GM03348 (cell line): Measurements from ENCODE around the gene AXL.

Experiments
- DNase-seq: peaks from one replicate; pipeline ENCODE4 v3.0.0; 2012; ENCODE audit warnings: low spot score

The AXL gene

GRCh38 chr19:41308450-41309179, 89.6 kb downstream of the AXL start:
- peak; percentile 89 for DNase-seq

DNA sequence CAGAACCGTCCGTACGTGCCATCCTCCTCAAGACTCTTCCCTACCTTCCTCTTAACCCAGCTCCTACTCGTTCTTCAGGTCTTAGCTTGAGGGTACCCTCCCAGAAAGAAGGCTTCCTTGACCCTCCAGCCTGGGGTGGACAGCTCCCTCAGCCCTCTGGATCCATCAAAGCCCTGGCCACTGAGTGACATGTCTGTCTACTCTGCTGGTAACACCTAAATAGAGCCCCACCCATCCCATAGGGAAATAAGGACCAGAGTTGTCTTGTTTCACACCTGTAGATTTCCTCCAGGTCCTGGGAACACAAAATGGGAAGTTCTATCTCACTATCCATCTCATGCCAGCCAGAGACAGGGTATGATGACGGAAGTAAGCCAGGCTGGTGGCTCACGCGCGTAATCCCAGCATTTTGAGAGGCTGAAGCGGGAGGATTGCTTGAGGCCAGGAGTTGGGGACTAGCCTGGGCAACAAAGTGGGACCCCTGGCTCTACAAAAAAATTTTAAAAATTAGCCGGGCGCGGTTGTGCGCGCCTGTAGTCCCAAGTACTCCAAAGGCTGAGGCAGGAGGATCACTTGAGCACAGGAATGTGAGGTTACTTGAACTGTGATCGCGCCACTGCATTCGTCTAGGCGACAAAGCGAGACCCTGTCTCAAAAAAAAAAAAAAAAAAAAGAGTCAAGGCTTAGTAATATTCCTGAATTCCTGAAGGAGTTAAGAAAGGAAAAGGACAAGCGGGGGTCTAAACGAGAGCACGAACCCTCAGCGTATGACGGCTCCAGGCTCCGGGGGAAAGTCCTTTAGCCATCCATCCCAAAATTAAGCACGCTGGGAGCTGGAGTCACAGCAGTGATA, 90.4 kb downstream of the AXL start:
- no peak for DNase-seq

- peak; percentile 96 for DNase-seq
These were observed 91.2 kb downstream of the AXL start, which contains the start of gene CCDC97 for GRCh38 chr19:41310033-41310831. Gene CCDC97, plus strand, starts transcription at chr19:41310172. Its CDS starts 139 bp downstream, at chr19:41310311.

- DNase-seq, result no peak
These were observed 92.0 kb downstream of the AXL start for GRCh38 chr19:41311072-41311471.
